ENCODE measurements around the gene CLEC20A.

GRCh38 chr1:178450871-178451270 is 45.9 kb downstream of the CLEC20A start:
- no peak for TF ChIP-seq EP300 (IDR thresholded peaks at IDR 0.05)
- TF ChIP-seq, protein P1, sequence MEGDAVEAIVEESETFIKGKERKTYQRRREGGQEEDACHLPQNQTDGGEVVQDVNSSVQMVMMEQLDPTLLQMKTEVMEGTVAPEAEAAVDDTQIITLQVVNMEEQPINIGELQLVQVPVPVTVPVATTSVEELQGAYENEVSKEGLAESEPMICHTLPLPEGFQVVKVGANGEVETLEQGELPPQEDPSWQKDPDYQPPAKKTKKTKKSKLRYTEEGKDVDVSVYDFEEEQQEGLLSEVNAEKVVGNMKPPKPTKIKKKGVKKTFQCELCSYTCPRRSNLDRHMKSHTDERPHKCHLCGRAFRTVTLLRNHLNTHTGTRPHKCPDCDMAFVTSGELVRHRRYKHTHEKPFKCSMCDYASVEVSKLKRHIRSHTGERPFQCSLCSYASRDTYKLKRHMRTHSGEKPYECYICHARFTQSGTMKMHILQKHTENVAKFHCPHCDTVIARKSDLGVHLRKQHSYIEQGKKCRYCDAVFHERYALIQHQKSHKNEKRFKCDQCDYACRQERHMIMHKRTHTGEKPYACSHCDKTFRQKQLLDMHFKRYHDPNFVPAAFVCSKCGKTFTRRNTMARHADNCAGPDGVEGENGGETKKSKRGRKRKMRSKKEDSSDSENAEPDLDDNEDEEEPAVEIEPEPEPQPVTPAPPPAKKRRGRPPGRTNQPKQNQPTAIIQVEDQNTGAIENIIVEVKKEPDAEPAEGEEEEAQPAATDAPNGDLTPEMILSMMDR (IDR thresholded peaks at IDR 0.05), result no peak

All from ovary (tissue), 3 donors.